ENCODE data around the gene FUCA2.
A peak's percentile ranks its signal among the peaks of the same experiment; 100 is the strongest.
"Not testable (repeated sequence)": the region's sequence is repeated elsewhere in the genome, so short reads cannot be mapped to it uniquely, and the experiment has no call there.

The FUCA2 gene

DNA sequence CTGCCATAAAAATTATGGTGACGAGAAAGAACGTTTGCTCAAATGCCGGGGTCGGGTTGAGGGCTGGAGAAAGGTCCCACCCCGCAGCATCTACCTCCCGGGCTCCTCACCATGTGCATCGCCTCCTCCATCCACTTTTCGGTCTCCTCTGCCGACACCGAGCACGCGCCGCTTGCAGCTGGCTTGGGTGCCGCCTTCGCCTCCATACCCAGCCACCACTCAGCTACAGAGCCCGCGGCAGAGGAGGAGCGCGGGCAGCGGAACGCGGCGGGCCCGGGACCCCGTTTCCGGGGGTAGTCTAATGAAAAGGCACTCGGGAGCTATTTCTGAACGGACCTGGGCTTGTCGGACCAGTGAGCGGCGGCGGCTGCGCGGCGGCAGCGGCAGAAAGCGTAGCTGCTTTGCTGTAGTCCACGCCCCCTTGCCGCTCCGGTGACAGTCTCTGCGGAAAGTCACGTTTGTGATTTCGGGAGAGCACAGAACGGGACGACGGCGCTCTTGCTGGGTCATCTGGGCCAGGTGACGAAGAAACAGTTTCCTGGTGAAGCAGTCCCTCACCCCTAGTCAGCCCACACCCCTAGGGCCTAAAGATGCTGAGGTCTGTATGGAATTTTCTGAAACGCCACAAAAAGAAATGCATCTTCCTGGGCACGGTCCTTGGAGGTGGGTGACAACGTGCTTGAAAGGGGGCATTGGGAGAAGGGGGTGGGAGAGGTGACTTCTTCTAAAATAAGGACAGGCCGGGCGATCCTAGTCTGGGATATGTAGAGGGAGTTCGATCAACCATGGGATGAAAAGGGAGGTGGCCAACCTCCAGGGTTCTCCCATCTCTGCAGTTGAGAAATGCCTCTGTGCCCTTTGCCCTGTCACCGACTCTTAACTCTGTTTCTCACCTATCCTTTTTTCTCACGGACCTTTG lies 60.8 kb downstream of the FUCA2 start, which contains the start of the genes ADAT2 and PEX3:
Gene ADAT2, minus strand, starts transcription at position 243 of the 919 bp plus-strand sequence. Its CDS starts 37 bp downstream, at position 206.
Gene PEX3, plus strand, starts transcription at position 353 of the 919 bp plus-strand sequence. Its CDS starts 238 bp downstream, at position 591.
- DNase-seq = peak; percentile 96
- in situ Hi-C loops (cut with MboI; ENCODE audit: low pct_unique_long_range_greater_than_20kb, low sequenced_read_pairs) = no loop called here

DNA sequence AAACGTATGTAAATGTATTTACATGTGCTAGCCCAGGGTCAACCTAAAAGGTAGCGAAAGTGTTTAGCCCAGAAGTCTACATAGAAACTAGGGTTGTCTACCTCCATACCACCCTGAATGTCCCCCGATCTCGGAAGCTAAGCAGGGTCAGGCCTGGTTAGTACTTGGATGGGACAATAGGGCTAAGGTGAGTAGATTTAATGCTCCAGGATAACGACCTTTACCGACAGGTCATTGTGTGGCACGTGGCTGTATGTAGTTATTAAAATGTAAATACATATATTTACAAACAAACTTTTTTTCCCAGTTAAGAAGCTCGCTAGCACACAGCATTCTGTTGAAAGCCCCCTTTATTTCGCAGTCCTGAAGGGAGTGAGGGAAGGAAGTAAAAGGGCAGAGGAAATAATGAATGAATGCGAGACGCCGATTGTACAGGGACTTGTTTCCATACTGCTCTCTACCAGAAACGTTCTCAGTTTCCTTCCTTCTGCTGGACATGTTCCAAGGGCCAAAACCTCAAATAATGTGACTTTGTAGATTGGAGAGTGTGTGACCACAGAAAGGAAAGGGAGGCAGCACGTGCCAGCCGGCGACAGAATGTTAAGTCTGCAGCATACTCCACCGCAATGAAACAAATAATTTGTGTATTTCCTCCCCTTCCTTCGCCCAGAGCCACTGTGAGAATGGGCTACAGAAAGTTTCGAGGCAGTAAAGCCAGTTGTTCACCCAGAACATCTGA lies 61.6 kb downstream of the FUCA2 start:
- in situ Hi-C loops (cut with MboI; ENCODE audit: low pct_unique_long_range_greater_than_20kb, low sequenced_read_pairs) = no loop called here
- DNase-seq = peak; percentile 80

DNA sequence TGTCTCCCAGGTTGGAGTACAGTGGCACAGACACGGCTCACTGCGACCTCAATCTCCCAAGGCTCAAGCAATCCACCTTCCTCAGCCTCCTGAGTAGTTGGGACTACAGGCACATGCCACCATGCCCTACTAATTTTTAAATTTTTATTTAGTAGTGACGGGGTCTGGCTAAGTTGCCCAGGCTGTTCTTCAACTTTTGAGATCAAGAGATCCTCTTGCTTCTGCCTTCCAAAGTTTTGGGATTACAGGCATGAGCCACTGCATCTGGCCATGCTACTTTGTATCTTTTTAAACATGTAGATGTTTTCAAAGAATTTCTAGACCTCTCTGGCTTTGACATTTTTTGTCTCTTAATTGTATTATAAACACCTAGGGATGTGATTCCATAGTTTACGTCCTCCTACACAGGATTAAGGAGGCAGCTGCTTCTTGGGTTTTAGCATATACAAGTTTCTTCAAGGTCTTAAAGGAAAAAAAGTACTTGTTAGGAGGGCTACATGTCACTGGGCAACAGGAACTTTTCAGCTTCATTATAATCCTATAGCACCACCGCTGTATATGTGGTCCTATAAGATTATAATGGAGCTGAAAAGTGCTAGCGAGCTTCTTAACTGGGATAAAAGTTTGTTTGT lies 62.3 kb downstream of the FUCA2 start:
- in situ Hi-C loops (cut with MboI; ENCODE audit: low pct_unique_long_range_greater_than_20kb, low sequenced_read_pairs) = no loop called here

DNA sequence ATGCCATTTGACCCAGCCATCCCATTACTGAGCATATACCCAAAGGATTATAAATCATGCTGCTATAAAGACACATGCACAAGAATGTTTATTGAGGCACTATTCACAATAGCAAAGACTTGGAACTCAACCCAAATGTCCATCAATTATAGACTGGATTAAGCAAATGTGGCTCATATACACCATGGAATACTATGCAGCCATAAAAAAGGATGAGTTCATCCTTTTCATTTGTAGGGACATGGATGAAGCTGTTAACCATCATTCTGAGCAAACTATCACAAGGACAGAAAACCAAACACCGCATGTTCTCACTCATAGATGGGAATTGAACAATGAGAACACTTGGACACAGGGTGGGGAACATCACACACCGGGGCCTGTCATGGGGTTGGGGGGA lies 63.7 kb downstream of the FUCA2 start:
- DNase-seq; in situ Hi-C loops (cut with MboI; ENCODE audit: low pct_unique_long_range_greater_than_20kb, low sequenced_read_pairs): not testable (repeated sequence)

More for the DNA sequence above, 62.3 kb downstream of the FUCA2 start:
- no peak for DNase-seq

Measured in KBM-7 (cell line).